ENCODE measurements around the gene FAM227B. TPM values are rescaled to one million over a fixed set of nuclear protein-coding genes. Genes with fewer than 3 reads are reported as not detected.

The FAM227B gene
- total and polyA plus RNA-seq, 2 of the 13 experiments (the other 11 are each of a cell fraction or from before 2014, with no cell fraction given): 1.9 to 2.6 TPM

DNA sequence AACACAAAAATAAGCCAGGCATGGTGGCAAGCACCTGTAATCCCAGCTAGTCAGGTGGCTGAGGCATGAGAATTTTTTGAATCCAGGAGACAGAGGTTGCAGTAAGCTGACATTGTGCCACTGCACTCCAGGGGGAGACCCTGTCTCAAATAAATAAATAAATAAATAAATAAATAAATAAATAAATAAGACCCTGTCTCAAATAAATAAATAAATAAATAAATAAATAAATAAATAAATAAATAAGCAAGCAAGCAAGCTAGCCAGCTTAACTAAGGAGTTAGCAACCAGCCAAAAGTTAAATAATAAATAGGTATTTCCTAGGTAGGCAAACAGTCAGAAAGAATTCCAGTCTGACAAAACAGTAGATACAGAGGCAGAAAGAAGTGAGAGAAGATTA lies 326.7 kb downstream of the FAM227B start:
- ATAC-seq (no peak), DNase-seq (ENCODE audit: low spot score) (no peak), FAIRE-seq (no peak)
- H3K9ac ChIP-seq (ENCODE audit: insufficient read depth, low read depth, low read length): no peak overlapping the region
- in situ Hi-C loops (cut with HindIII; ENCODE audit: extremely low pct_ligation_motif_present, low pct_unique_long_range_greater_than_20kb): no loop called here
- H3K27me3 ChIP-seq (ENCODE audit: control insufficient read depth in 1 of 2, insufficient read depth in 2 of 2, low read length in 2 of 2): no peaks in the 10 kb centered on the region
- H3K9me3 ChIP-seq (ENCODE audit: low read length): no peaks in the 10 kb centered on the region
- POLR2A ChIA-PET: no interaction called here
- intact Hi-C loops (cut with micrococcal nuclease; ENCODE audit: unreplicated experiment): no loop called here
- H2AFZ ChIP-seq (ENCODE audit: low read length): no peak overlapping the region
- no peak for TF ChIP-seq RFX3 (CRISPR knock-in tag; IDR thresholded peaks at IDR 0.05)
- H3K4me3 ChIP-seq (replicated peaks in 1 of 3; ENCODE audit: insufficient read depth in 1 of 3, low read depth in 2 of 3, low read length in 3 of 3): no peak overlapping the region
- H3K36me3 ChIP-seq (replicated peaks in 1 of 2; ENCODE audit: control insufficient read depth in 1 of 2, insufficient read depth in 2 of 2, low read length in 2 of 2): peaks cover 2 to 11% of the 10 kb centered on the region in 2 experiments; a peak in 3 of 5 replicates
- H3K27ac ChIP-seq (ENCODE audit: extremely low read length, insufficient read depth, low read length): no peak overlapping the region
- BruUV-seq (replicated peaks): no TSS peak
- H3K79me2 ChIP-seq (ENCODE audit: insufficient read depth, low read length): no peaks in the 10 kb centered on the region
- H3K4me2 ChIP-seq (ENCODE audit: low read depth, low read length): no peak overlapping the region
- no peaks in the 10 kb centered on the region for H4K20me1 ChIP-seq (ENCODE audit: insufficient read depth, low read length)
- CTCF ChIA-PET (ENCODE audit: low intra/inter-chr PET ratio, low total read pairs): no interaction called here
- no peaks in the 10 kb centered on the region for H3K4me1 ChIP-seq (ENCODE audit: insufficient read depth, low read length)

DNA sequence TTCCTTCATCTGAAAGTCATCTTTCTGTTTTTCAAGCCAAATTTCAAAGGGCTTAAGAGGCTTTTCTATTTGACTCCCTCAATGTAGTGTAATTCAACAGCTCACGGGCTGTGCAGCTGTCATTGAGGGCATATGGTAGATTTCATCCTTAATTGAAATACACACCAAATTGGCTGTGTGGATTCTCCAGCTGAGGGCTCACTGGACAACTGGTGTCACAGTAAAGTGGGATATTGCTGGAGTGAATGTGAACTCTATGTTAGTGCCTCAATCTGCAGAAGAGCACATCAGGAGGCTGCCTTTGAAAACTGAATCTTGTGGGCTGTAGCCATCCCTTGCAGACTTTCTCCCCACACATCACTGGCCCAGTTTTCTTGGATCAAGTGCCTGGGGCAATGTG lies 330.4 kb downstream of the FAM227B start:
- Histone ChIP-seq H3K4me3 (replicated peaks in 1 of 3; ENCODE audit: insufficient read depth in 1 of 3, low read depth in 2 of 3, low read length in 3 of 3) (no peak overlapping the region), H3K4me2 (ENCODE audit: low read depth, low read length) (no peak overlapping the region), H3K36me3 (replicated peaks in 1 of 2; ENCODE audit: control insufficient read depth in 1 of 2, insufficient read depth in 2 of 2, low read length in 2 of 2) (peaks cover 3 to 18% of the 10 kb centered on the region in 2 experiments; a peak in 2 of 5 replicates), H3K4me1 (ENCODE audit: insufficient read depth, low read length) (no peaks in the 10 kb centered on the region), H3K9me3 (ENCODE audit: low read length) (no peaks in the 10 kb centered on the region), H3K79me2 (ENCODE audit: insufficient read depth, low read length) (no peaks in the 10 kb centered on the region), H3K27ac (ENCODE audit: extremely low read length, insufficient read depth, low read length) (no peak overlapping the region), H3K9ac (ENCODE audit: insufficient read depth, low read depth, low read length) (no peak overlapping the region), H4K20me1 (ENCODE audit: insufficient read depth, low read length) (no peaks in the 10 kb centered on the region), H3K27me3 (ENCODE audit: control insufficient read depth in 1 of 2, insufficient read depth in 2 of 2, low read length in 2 of 2) (no peaks in the 10 kb centered on the region), H2AFZ (ENCODE audit: low read length) (no peak overlapping the region)
- 33% methylated on average over 1 of the region's 1 CpG for WGBS (ENCODE audit: low lambda C conversion rate)
- DNase-seq (ENCODE audit: low spot score) (no peak), ATAC-seq (no peak), FAIRE-seq (no peak)
- no TSS peak for BruUV-seq (replicated peaks)
- in situ Hi-C loops (cut with HindIII; ENCODE audit: extremely low pct_ligation_motif_present, low pct_unique_long_range_greater_than_20kb): no loop called here
- ChIA-PET CTCF (ENCODE audit: low intra/inter-chr PET ratio, low total read pairs) (no interaction called here), POLR2A (no interaction called here)
- intact Hi-C loops (cut with micrococcal nuclease; ENCODE audit: unreplicated experiment): no loop called here
- TF ChIP-seq, protein P1, sequence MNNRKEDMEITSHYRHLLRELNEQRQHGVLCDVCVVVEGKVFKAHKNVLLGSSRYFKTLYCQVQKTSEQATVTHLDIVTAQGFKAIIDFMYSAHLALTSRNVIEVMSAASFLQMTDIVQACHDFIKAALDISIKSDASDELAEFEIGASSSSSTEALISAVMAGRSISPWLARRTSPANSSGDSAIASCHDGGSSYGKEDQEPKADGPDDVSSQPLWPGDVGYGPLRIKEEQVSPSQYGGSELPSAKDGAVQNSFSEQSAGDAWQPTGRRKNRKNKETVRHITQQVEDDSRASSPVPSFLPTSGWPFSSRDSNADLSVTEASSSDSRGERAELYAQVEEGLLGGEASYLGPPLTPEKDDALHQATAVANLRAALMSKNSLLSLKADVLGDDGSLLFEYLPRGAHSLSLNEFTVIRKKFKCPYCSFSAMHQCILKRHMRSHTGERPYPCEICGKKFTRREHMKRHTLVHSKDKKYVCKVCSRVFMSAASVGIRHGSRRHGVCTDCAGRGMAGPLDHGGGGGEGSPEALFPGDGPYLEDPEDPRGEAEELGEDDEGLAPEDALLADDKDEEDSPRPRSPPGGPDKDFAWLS (CRISPR knock-in tag; IDR thresholded peaks at IDR 0.05; ENCODE audit: borderline replicate concordance): no peak
- TF ChIP-seq, protein P2, sequence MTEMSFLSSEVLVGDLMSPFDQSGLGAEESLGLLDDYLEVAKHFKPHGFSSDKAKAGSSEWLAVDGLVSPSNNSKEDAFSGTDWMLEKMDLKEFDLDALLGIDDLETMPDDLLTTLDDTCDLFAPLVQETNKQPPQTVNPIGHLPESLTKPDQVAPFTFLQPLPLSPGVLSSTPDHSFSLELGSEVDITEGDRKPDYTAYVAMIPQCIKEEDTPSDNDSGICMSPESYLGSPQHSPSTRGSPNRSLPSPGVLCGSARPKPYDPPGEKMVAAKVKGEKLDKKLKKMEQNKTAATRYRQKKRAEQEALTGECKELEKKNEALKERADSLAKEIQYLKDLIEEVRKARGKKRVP (CRISPR knock-in tag; IDR thresholded peaks at IDR 0.05): no peak
- TF ChIP-seq ZNF225 (CRISPR knock-in tag; IDR thresholded peaks at IDR 0.05) (no peak), RXRA (CRISPR knock-in tag; IDR thresholded peaks at IDR 0.05) (no peak), GATAD2A (CRISPR knock-in tag; IDR thresholded peaks at IDR 0.05) (no peak), ZNF468 (CRISPR knock-in tag; IDR thresholded peaks at IDR 0.05) (no peak), ZNF556 (CRISPR knock-in tag; IDR thresholded peaks at IDR 0.05; ENCODE audit: borderline replicate concordance) (no peak), ASH2L (IDR thresholded peaks at IDR 0.05; ENCODE audit: insufficient read length, low read depth, low read length) (no peak), CREM (IDR thresholded peaks at IDR 0.05) (no peak), CREM (CRISPR knock-in tag; IDR thresholded peaks at IDR 0.05) (no peak), MIER3 (CRISPR knock-in tag; IDR thresholded peaks at IDR 0.05; ENCODE audit: borderline replicate concordance) (no peak), SMAD9 (CRISPR knock-in tag; IDR thresholded peaks at IDR 0.05) (no peak)
- TF ChIP-seq, protein P3, sequence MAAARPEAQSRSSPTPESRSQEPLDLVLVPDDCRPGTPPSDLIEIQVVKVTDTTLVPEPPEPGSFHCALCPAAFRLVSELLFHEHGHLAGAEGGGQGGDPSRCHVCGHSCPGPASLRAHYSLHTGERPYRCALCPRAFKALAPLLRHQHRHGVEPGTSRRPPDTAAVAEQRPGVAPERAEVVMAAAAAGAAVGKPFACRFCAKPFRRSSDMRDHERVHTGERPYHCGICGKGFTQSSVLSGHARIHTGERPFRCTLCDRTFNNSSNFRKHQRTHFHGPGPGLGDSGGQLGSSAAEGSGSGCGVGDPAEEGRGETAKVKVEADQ (CRISPR knock-in tag; IDR thresholded peaks at IDR 0.05; ENCODE audit: borderline replicate concordance): no peak
- TF ChIP-seq, protein P4, sequence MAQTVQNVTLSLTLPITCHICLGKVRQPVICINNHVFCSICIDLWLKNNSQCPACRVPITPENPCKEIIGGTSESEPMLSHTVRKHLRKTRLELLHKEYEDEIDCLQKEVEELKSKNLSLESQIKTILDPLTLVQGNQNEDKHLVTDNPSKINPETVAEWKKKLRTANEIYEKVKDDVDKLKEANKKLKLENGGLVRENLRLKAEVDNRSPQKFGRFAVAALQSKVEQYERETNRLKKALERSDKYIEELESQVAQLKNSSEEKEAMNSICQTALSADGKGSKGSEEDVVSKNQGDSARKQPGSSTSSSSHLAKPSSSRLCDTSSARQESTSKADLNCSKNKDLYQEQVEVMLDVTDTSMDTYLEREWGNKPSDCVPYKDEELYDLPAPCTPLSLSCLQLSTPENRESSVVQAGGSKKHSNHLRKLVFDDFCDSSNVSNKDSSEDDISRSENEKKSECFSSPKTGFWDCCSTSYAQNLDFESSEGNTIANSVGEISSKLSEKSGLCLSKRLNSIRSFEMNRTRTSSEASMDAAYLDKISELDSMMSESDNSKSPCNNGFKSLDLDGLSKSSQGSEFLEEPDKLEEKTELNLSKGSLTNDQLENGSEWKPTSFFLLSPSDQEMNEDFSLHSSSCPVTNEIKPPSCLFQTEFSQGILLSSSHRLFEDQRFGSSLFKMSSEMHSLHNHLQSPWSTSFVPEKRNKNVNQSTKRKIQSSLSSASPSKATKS (CRISPR knock-in tag; IDR thresholded peaks at IDR 0.05): no peak

All from HepG2 (cell line).